Prostate gland (tissue), 2 donors: ENCODE results near the gene ZAP70. TPM values are rescaled to one million over a fixed set of nuclear protein-coding genes. Genes with fewer than 3 reads are reported as not detected.

Experiments used
- DNase-seq: peaks from one replicate; pipeline ENCODE4 v3.0.0-alpha.2; 2019; ENCODE audit warnings: low spot score
- H3K27ac ChIP-seq, 2 donors: fragments of 200-600 bp; sonication (generic); 2 replicates each; pipeline ENCODE4 v1.5.1; 2017 to 2019
- H3K27me3 ChIP-seq: fragments of 200-600 bp; sonication (generic); replicated peaks from 2 replicates; pipeline ENCODE4 v1.5.1; 2019; ENCODE audit not compliant: insufficient read depth
- H3K36me3 ChIP-seq, 2 donors: fragments of 200-600 bp; sonication (generic); 1 replicate in 1 of 2; 2 replicates in 1 of 2; pipeline versions ENCODE4 v1.5.1 to v1.8.1; 2017 to 2019
- H3K4me1 ChIP-seq: fragments of 200-600 bp; sonication (generic); replicated peaks from 2 replicates; pipeline ENCODE4 v1.5.1; 2019
- H3K4me3 ChIP-seq, 2 donors: fragments of 200-600 bp; sonication (generic); 2 replicates each; pipeline ENCODE4 v1.5.1; 2017 to 2019
- H3K9me3 ChIP-seq: fragments of 200-600 bp; sonication (generic); 2 replicates; pipeline ENCODE4 v1.5.1; 2017
- CTCF ChIP-seq, 4 experiments: fragments of 200-600 bp in 2 of 4; fragments of 450-650 bp in 2 of 4; sonication (generic) in 2 of 4; IDR thresholded peaks; 1 replicate in 3 of 4; 2 replicates in 1 of 4; pipeline ENCODE4 v1.5.1; 2016 to 2019; ENCODE audit warnings: antibody characterized with exemption in 4 of 4, mild to moderate bottlenecking in 2 of 4, moderate library complexity in 2 of 4
- POLR2A ChIP-seq: fragments of 450-650 bp; IDR thresholded peaks from one replicate; pipeline ENCODE4 v1.6.1; 2016; ENCODE audit warnings: antibody characterized with exemption, mild to moderate bottlenecking
- POLR2AphosphoS5 ChIP-seq: sonication (generic); formaldehyde crosslinking; IDR thresholded peaks from one replicate; pipeline ENCODE4 v1.6.1; 2017; ENCODE audit warnings: antibody characterized with exemption
- WGBS: methylation state at CpG from one replicate; pipeline ENCODE4 v1.1.5; 2018; 5-methylcytosine and 5-hydroxymethylcytosine counted together
- intact Hi-C: fragments of 100-400 bp; cut with DNase I; formaldehyde crosslinking; loops from one replicate; pipeline ENCODE4 v1.14.2; 2022
- total RNA-seq, 2 donors: library from RNA; depleted of rRNA; stranded (reverse); fragments of >200 nt; gene quantifications; one replicate each; pipeline ENCODE4 v1.1.0, GENCODE V29; 2016

ZAP70 gene
- total RNA-seq, 2 donors from 2014 or later, result 1.8 to 3.9 TPM

GRCh38 chr2:97740590-97741182, 27.3 kb downstream of the ZAP70 start:
- TF ChIP-seq CTCF (IDR thresholded peaks at IDR 0.05) (peak; percentile 15 to 51 (median 34)), POLR2A (no peak)
- Histone ChIP-seq H3K9me3 (no peaks in the 10 kb centered on the region), H3K36me3 (no peaks in the 10 kb centered on the region), H3K4me1 (no peaks in the 10 kb centered on the region), H3K27ac (no peak overlapping the region), H3K27me3 (no peaks in the 10 kb centered on the region), H3K4me3 (no peak overlapping the region)
- DNase-seq, result no peak
- 33% methylated on average over 19 of the region's 19 CpGs for WGBS
- intact Hi-C loops, result no loop called here

GRCh38 chr2:97741251-97741650, 27.9 kb downstream of the ZAP70 start:
- Histone ChIP-seq H3K36me3 (no peaks in the 10 kb centered on the region), H3K4me1 (no peaks in the 10 kb centered on the region), H3K9me3 (no peaks in the 10 kb centered on the region), H3K27me3 (no peaks in the 10 kb centered on the region), H3K4me3 (no peak overlapping the region), H3K27ac (no peak overlapping the region)
- DNase-seq, result no peak
- 87% methylated on average over 20 of the region's 20 CpGs for WGBS
- intact Hi-C loops, result no loop called here
- TF ChIP-seq POLR2A (no peak), CTCF (IDR thresholded peaks at IDR 0.05) (no peak), POLR2AphosphoS5 (no peak)

- Histone ChIP-seq H3K36me3 (no peaks in the 10 kb centered on the region), H3K27me3 (no peaks in the 10 kb centered on the region), H3K4me3 (no peak overlapping the region), H3K9me3 (no peaks in the 10 kb centered on the region), H3K4me1 (no peaks in the 10 kb centered on the region), H3K27ac (no peak overlapping the region)
- intact Hi-C loops, result no loop called here
- TF ChIP-seq POLR2A (no peak), POLR2AphosphoS5 (no peak), CTCF (IDR thresholded peaks at IDR 0.05) (no peak)
- no peak for DNase-seq
- 85% methylated on average over 4 of the region's 4 CpGs for WGBS
Observed at GRCh38 chr2:97741686-97742085, 28.3 kb downstream of the ZAP70 start.

- H3K9me3 ChIP-seq, result no peaks in the 10 kb centered on the region
- no peak for TF ChIP-seq POLR2A
- TF ChIP-seq CTCF (IDR thresholded peaks at IDR 0.05), result no peak
- TF ChIP-seq POLR2AphosphoS5, result no peak
- H3K27me3 ChIP-seq, result no peaks in the 10 kb centered on the region
- WGBS, result 81% methylated on average over 4 of the region's 4 CpGs
- no peak overlapping the region for H3K27ac ChIP-seq
- H3K4me1 ChIP-seq, result no peaks in the 10 kb centered on the region
- DNase-seq, result no peak
- no peaks in the 10 kb centered on the region for H3K36me3 ChIP-seq
- no peak overlapping the region for H3K4me3 ChIP-seq
- intact Hi-C loops, result no loop called here
Observed at GRCh38 chr2:97742381-97742847, 29.0 kb downstream of the ZAP70 start.

- Histone ChIP-seq H3K27me3 (no peaks in the 10 kb centered on the region), H3K9me3 (no peaks in the 10 kb centered on the region), H3K4me3 (no peak overlapping the region), H3K4me1 (no peaks in the 10 kb centered on the region), H3K36me3 (no peaks in the 10 kb centered on the region), H3K27ac (no peak overlapping the region)
- TF ChIP-seq CTCF (IDR thresholded peaks at IDR 0.05), result no peak
- TF ChIP-seq POLR2A, result no peak
- no peak for DNase-seq
- intact Hi-C loops, result no loop called here
- WGBS, result 93% methylated on average over 6 of the region's 6 CpGs
Observed at GRCh38 chr2:97743913-97744312, 30.5 kb downstream of the ZAP70 start.
